Epithelial cell of esophagus (primary cell): ENCODE results near the gene CDK10.
"Not testable (repeated sequence)": the region's sequence is repeated elsewhere in the genome, so short reads cannot be mapped to it uniquely, and the experiment has no call there.

Experiments
- DNase-seq: peaks from one replicate; pipeline ENCODE4 v3.0.0; 2010; ENCODE audit warnings: low read depth
- H3K4me3 ChIP-seq: 2 replicates; pipeline ENCODE4 v1.5.1; 2011; ENCODE audit warnings: mild to moderate bottlenecking, low read length, control low read depth
- CTCF ChIP-seq: IDR thresholded peaks from 2 replicates; pipeline ENCODE4 v1.5.1; 2011; ENCODE audit warnings: low read depth, mild to moderate bottlenecking, low read length, control low read depth, inconsistent platforms; ENCODE audit not compliant: insufficient read depth; ENCODE audit errors: missing control alignments

Gene CDK10

DNA sequence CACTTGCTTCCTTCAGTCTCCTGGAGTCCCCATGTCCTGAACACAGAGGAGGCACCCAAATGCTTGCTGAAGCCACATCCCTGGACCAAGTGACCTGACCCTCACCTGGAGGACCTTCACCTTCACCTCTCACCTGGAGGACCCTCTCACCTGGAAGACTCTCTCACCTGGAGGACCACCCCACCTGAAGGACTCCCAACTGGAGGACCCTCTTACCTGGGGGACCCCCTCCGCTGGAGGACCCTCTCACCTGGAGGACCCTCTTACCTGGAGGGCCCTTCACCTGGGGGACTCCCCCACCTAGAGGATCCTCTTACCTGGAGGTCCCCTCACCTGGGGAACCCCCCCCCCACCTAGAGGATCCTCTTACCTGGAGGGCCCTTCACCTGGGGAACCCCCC lies 573 bp upstream of the CDK10 start:
- DNase-seq, result no peak
- no peak for TF ChIP-seq CTCF
- no peak overlapping the region for H3K4me3 ChIP-seq

DNA sequence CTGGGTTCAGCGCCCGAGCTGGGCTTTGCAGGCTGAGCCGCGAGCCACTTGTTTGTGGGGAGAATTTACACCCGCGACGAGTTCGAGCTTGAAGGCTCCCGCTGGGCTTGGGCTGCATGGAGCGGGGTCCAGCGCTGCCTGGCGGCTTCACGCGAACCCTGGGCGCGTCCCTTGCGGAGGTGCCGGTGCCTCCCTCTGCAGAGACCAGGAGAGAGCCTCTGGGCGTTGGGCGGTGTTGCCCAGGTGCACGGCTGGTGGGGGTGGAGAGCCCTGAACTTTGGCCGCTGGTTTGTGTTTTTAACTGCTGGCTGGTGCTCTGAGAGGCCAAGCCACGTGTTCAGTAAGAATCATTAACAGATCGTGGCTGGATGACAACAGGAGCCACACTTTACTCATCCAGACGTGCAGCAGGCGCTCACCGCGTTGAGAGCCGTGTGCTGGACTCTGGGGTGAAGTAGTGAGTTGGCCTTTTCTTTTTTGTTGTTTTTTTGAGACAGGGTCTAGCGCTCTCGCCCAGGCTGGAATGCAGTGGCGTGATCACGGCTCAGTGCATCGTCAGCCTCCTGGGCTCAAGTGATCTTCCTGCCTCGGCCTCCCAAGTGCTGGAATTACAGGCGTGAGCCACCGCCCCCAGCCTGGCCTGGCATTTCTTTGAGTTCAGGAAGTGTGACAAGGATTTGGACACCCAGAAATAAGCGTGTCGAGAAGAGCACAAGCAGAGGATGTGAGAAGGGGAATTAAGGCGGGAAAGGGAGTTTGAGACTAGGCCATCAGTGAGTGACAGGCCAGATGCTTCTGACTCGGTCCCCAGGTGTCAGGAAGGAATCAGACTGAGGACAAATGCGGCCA lies 827 bp downstream of the CDK10 start:
- H3K4me3 ChIP-seq, result peak overlapping the region; percentile 79
- peak; percentile 47 for DNase-seq
- TF ChIP-seq CTCF, result no peak

- TF ChIP-seq CTCF, result no peak
Observed at GRCh38 chr16:89688395-89688794, 1.9 kb downstream of the CDK10 start.

DNA sequence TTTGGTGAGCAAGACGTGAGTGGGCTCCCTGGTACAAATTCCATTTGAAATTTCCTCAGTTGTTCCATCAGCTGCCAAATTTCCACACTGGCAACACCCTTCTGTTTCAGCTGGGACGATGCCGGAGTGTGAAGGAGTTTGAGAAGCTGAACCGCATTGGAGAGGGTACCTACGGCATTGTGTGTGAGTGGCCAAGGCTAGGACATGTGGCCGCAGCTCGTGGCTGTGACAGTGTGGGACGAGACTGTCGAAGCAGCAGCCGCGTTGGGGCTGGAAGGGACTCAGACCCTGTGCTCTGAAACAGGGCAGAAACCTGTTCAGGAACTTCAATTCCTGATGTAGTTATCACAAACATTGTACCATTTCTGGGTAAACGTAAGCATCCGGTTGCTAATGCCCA lies 2.7 kb downstream of the CDK10 start:
- no peak for DNase-seq
- no peak for TF ChIP-seq CTCF
- no peak overlapping the region for H3K4me3 ChIP-seq

More at GRCh38 chr16:89688395-89688794, 1.9 kb downstream of the CDK10 start:
- no peak for DNase-seq
- H3K4me3 ChIP-seq, result no peak overlapping the region

GRCh38 chr16:89689621-89690020 lies 3.1 kb downstream of the CDK10 start:
- H3K4me3 ChIP-seq, DNase-seq: not testable (repeated sequence)

DNA sequence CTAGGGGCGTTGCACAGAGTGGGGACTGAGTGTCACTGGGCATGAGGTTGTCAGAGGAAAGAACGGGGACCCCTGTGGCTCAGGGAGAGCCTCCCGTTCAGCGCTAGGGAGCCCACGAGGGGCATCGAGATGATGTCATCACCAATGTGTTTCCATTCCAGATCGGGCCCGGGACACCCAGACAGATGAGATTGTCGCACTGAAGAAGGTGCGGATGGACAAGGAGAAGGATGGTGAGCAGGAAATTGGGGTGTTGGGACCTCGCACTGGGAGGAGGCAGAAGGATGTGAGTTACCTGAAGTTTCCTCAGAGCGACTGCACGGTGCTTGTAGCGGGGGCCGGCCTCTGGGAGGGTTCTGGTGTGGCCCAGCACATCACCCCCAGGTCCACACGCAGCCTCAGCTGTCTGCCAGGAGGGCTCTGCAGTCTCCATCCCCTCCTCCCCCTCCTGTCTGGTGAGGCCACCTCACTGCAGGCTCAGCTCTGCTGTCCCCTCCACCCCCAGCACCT lies 4.0 kb downstream of the CDK10 start:
- no peak for DNase-seq
- TF ChIP-seq CTCF, result no peak
- H3K4me3 ChIP-seq, result no peak overlapping the region

GRCh38 chr16:89691231-89691985 lies 4.9 kb downstream of the CDK10 start:
- no peak for DNase-seq
- no peak for TF ChIP-seq CTCF
- no peak overlapping the region for H3K4me3 ChIP-seq
